KMS-11 (cell line): ENCODE measurements around the gene NADSYN1.

Source experiments
- H2AFZ ChIP-seq: fragments of 200-600 bp; sonication (generic); 2 replicates; pipeline ENCODE4 v1.6.1; 2016; ENCODE audit warnings: antibody characterized with exemption, mixed run types, low read depth
- H3K27ac ChIP-seq: fragments of 200-600 bp; sonication (generic); 2 replicates; pipeline ENCODE4 v1.6.1; 2016; ENCODE audit warnings: mild to moderate bottlenecking, mixed run types
- H3K27me3 ChIP-seq: fragments of 200-600 bp; sonication (generic); 2 replicates; pipeline ENCODE4 v1.6.1; 2017; ENCODE audit warnings: mild to moderate bottlenecking, low read depth, mixed run types, moderate library complexity; ENCODE audit not compliant: insufficient read depth
- H3K36me3 ChIP-seq: fragments of 200-600 bp; sonication (generic); 2 replicates; pipeline ENCODE4 v1.6.1; 2017; ENCODE audit warnings: mild to moderate bottlenecking, mixed run types; ENCODE audit not compliant: insufficient read depth
- H3K4me1 ChIP-seq: fragments of 200-600 bp; sonication (generic); 2 replicates; pipeline ENCODE4 v1.6.1; 2016; ENCODE audit warnings: mild to moderate bottlenecking, low read depth, mixed run types; ENCODE audit not compliant: poor library complexity, severe bottlenecking
- H3K4me2 ChIP-seq: fragments of 200-600 bp; sonication (generic); 2 replicates; pipeline ENCODE4 v1.7.0; 2016; ENCODE audit warnings: mild to moderate bottlenecking, mixed run types
- H3K4me3 ChIP-seq: fragments of 200-600 bp; sonication (generic); IDR thresholded peaks from 2 replicates; pipeline ENCODE4 v1.6.1; 2017; ENCODE audit warnings: low read depth, low read length, mixed read lengths; ENCODE audit not compliant: insufficient read depth
- H3K79me2 ChIP-seq: fragments of 200-600 bp; sonication (generic); 2 replicates; pipeline ENCODE4 v1.6.1; 2016; ENCODE audit warnings: low read depth, mixed run types; ENCODE audit not compliant: insufficient read depth
- H3K9ac ChIP-seq: fragments of 200-600 bp; sonication (generic); 2 replicates; pipeline ENCODE4 v1.6.1; 2016; ENCODE audit warnings: mild to moderate bottlenecking, mixed run types
- H4K20me1 ChIP-seq: fragments of 200-600 bp; sonication (generic); 2 replicates; pipeline ENCODE4 v1.6.1; 2016; ENCODE audit warnings: mild to moderate bottlenecking, mixed run types; ENCODE audit not compliant: insufficient read depth
- TF ChIP-seq, protein P1 (sequence below): fragments of 200-600 bp; sonication (generic); conservative IDR thresholded peaks from 2 replicates; pipeline ENCODE4 v1.6.1; 2017; ENCODE audit warnings: low read depth, mild to moderate bottlenecking, antibody characterized with exemption, low read length, moderate library complexity, mixed read lengths

NADSYN1 gene

GRCh38 chr11:71472941-71473792 lies 20.2 kb downstream of the NADSYN1 start:
- H4K20me1 ChIP-seq = no peaks in the 10 kb centered on the region
- TF ChIP-seq, protein P1, sequence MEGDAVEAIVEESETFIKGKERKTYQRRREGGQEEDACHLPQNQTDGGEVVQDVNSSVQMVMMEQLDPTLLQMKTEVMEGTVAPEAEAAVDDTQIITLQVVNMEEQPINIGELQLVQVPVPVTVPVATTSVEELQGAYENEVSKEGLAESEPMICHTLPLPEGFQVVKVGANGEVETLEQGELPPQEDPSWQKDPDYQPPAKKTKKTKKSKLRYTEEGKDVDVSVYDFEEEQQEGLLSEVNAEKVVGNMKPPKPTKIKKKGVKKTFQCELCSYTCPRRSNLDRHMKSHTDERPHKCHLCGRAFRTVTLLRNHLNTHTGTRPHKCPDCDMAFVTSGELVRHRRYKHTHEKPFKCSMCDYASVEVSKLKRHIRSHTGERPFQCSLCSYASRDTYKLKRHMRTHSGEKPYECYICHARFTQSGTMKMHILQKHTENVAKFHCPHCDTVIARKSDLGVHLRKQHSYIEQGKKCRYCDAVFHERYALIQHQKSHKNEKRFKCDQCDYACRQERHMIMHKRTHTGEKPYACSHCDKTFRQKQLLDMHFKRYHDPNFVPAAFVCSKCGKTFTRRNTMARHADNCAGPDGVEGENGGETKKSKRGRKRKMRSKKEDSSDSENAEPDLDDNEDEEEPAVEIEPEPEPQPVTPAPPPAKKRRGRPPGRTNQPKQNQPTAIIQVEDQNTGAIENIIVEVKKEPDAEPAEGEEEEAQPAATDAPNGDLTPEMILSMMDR = no peak

DNA sequence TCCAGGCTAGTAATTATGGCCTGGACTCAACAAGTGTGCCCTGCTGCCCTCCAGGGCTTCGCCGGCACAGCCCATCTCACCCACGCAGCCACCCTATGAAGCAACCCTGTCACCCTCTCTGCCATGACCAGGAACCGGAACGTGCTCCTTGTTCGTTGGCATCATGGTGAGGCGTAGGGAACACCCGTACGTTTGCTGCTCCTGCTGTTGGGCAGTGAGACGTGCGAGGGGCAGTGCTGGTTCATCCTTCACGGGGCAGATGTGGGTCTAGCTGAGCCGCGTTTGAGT lies 20.7 kb downstream of the NADSYN1 start:
- Histone ChIP-seq H3K27ac (no peak overlapping the region), H3K4me2 (no peak overlapping the region), H3K9ac (no peak overlapping the region), H3K36me3 (no peaks in the 10 kb centered on the region), H4K20me1 (no peaks in the 10 kb centered on the region), H3K27me3 (no peaks in the 10 kb centered on the region), H3K79me2 (no peaks in the 10 kb centered on the region), H3K4me3 (no peak overlapping the region), H3K4me1 (no peaks in the 10 kb centered on the region), H2AFZ (no peak overlapping the region)
- TF ChIP-seq, protein P1 = no peak

More at GRCh38 chr11:71472941-71473792, 20.2 kb downstream of the NADSYN1 start:
- H3K4me2 ChIP-seq = no peak overlapping the region
- H3K4me3 ChIP-seq = no peak overlapping the region
- no peak overlapping the region for H3K27ac ChIP-seq
- no peak overlapping the region for H3K9ac ChIP-seq
- no peaks in the 10 kb centered on the region for H3K4me1 ChIP-seq
- no peaks in the 10 kb centered on the region for H3K79me2 ChIP-seq
- no peaks in the 10 kb centered on the region for H3K27me3 ChIP-seq
- H2AFZ ChIP-seq = no peak overlapping the region
- no peaks in the 10 kb centered on the region for H3K36me3 ChIP-seq

DNA sequence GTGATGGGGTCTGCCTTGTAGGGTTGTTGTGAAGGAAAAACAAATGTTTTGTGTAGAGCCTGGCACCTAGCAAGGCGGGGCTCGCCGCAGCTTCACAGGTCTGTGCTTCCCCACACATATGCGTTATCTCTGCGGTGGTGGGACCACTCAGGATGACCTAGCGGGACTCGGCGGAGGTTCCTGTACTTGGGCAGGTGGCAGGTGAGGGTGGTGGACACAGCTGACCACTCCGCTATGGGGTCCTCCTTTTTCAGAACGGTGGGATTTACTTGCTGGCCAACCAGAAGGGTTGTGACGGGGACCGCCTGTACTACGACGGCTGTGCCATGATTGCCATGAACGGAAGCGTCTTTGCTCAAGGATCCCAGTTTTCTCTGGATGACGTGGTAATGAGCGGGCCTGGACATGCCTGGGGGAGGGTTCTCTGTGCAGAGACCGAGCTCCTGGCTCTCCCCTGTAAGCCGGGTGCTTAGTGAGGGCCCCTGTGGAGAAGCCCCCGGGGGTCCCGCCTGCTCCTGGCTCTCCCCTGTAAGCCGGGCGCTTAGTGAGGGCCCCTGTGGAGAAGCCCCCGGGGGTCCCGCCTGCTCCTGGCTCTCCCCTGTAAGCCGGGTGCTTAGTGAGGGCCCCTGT lies 21.3 kb downstream of the NADSYN1 start:
- H4K20me1 ChIP-seq = no peaks in the 10 kb centered on the region
- no peak overlapping the region for H3K9ac ChIP-seq
- H3K4me2 ChIP-seq = no peak overlapping the region
- no peaks in the 10 kb centered on the region for H3K4me1 ChIP-seq
- H3K27me3 ChIP-seq = no peaks in the 10 kb centered on the region
- no peaks in the 10 kb centered on the region for H3K36me3 ChIP-seq
- no peak overlapping the region for H3K4me3 ChIP-seq
- no peak overlapping the region for H3K27ac ChIP-seq
- TF ChIP-seq, protein P1 = no peak
- H2AFZ ChIP-seq = no peak overlapping the region
- H3K79me2 ChIP-seq = no peaks in the 10 kb centered on the region

GRCh38 chr11:71474771-71475483 lies 21.9 kb downstream of the NADSYN1 start:
- Histone ChIP-seq H4K20me1 (no peaks in the 10 kb centered on the region), H3K27ac (no peak overlapping the region), H3K27me3 (no peaks in the 10 kb centered on the region), H3K4me2 (no peak overlapping the region), H2AFZ (no peak overlapping the region), H3K36me3 (no peaks in the 10 kb centered on the region), H3K79me2 (no peaks in the 10 kb centered on the region), H3K9ac (no peak overlapping the region), H3K4me3 (no peak overlapping the region), H3K4me1 (no peaks in the 10 kb centered on the region)
- TF ChIP-seq, protein P1 = no peak
